Measurements from ENCODE around the gene CCHCR1.
"Not testable (repeated sequence)": the region's sequence is repeated elsewhere in the genome, so short reads cannot be mapped to it uniquely, and the experiment has no call there.

The CCHCR1 gene

GRCh38 chr6:31179896-31180295 is 22.3 kb upstream of the CCHCR1 start:
- no peak for DNase-seq

DNA sequence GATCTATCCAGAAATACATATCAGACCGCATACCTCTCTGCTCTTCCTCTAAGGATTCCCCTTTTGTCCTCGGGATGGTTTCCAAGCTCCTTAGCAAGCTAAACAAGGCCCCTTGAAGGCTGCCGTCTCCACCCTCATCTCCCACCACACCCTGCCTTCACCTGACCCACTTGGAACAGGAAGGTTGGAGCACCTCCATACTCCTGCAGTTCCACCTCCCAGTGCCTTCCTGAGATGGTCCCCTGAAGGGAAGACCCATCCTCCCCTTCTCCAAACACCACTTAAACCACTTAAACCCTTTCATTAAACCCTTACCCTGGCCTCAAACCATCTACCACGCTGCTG is 21.4 kb upstream of the CCHCR1 start:
- DNase-seq, result no peak

DNA sequence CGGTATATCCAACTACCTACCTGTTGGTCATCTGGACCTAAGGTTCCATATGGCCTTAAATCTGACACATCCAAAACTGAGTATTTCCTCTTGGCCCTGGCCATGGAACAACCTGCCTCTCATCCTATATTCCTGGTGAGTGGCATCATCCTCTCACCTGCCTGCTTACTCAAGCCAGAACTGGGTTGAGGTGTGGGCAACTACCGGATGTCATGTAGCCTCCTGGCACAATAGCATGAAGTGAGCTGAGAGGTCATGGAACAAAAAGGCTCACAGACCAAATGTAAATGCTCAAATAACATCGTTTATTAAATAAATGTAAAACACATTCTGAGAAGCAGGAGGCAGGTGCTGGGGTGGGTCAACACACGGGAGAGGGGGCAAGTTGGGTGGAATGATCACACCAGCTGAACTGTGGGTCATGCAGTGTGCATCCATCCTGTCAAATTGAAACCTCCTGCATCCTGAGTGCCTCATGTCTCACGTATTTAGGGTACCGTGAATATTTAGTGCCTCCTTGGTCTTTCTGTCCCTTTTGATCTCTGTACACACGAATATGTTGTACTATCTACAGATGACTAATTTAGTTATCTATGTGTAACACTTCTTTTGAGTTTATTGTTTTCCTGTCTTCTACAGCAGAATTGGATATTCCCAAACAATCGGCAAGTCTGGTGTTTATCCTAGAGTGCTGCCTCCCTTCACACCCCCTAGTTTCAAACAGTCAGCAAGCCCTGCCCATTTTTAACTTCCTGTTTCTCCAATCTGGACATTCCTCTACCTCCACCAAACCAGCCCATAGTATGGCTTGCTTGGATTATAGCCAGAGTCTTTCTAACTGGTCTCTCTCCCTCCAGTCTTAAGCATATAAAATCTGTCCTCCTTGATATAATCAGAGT is 20.8 kb upstream of the CCHCR1 start:
- no peak for DNase-seq

DNA sequence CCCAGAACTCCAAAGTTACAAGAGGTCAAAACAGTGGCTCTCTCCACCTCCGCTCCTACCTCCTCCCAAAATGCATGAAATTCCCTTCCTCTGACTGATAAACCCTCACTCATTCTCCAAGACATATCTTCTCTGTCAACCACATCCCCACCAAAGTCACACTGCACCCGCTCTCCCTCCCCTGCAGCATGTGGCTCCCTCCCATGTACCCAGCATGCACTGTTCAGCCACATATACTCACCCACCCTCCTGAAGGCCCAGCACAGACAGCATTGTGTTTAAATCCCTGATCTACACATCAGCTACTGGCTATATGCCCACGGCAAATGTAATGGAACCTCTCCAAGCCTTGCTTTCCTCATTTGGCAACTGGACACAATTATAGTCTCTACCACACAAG is 18.4 kb upstream of the CCHCR1 start:
- no peak for DNase-seq

GRCh38 chr6:31174378-31174777 is 16.8 kb upstream of the CCHCR1 start:
- DNase-seq, result no peak

DNA sequence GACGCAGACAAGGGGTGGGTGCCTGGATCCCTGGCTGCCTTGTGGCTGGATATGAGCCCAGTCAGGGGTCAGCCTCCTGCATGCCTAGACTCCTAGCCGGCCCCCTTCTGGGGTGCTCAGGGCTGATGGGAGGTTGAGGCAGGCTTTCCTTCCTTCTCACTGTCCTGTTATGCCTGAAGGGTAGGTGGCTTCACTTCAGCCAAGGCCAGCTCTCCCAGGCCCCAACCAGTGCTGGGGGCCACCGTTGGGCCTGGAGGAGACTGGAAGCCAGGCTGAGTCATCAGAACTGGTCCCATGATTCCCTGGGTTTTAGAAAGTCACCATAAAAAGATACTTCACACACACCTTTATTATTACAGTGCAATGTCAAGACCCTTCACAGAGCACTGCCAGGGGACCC is 15.8 kb upstream of the CCHCR1 start:
- DNase-seq, result no peak

DNA sequence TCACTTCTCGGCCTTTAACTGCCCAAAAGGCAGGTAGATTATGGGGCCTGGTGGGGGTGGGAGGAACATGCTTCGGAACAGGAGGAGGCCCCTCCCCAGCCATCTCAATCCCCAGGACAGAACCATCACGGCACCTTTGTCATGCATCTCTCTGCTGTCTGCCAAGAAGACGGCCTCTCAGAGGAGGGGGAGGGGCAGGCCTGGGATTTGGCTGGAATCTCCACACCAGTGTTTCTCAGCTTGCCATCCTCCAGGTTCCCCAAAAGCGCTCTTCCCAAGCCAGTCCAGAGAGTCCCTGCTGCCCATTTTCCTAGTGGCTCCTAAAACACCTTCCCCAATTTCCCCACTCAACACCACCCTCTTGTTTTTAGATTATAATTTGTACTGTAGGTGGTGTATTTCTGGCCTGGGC is 15.4 kb upstream of the CCHCR1 start:
- DNase-seq, result no peak

- DNase-seq, result no peak
Observed at GRCh38 chr6:31171931-31172905, 14.6 kb upstream of the CCHCR1 start.

DNA sequence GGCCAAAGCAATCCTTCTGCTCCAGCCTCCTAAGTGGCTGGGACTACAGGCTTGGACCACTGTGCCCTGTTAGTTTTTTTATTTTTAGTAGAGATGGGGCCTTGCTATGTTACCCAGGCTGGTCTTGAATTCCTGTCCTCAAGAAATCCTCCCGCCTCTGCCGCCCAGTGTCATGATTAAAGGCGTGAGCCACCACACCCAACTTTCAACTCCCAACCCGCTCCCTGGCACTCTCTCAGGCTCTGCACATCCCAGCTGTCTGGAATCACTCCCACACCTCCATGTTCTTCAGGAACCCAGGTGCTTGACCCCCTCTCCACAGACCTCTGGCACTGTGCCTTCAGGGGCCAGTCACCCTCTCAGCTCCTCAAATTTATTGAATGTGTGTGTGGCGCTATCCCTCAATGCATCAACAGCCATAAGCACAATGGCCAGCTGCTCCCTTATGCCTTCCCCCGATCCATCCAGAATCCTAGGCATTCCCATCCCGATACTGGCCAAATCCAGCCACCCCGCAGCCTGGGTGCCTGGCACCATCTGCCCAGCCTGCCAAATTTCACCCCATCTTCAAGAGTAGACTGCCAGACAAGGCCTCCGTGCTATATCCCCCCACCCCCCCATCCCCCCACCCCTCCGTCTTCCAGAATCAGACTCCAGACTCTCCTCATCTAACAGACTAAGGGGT is 13.5 kb upstream of the CCHCR1 start:
- DNase-seq, result no peak

DNA sequence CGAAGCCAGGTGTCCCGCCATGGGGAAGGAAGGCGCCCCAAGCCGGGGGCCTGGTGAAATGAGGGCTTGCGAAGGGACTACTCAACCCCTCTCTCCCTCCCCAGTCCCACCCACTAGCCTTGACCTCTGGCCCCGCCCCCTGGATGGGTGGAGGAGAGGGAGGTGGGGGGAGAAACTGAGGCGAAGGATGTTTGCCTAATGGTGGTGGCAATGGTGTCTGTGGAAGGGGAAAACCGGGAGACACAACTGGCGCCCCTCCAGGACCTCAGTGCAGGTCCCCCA is 12.9 kb upstream of the CCHCR1 start, which contains the start of gene POU5F1:
Gene POU5F1 (minus strand): TSS at position 83 of the 282 bp plus-strand sequence. CDS start 62 bp downstream, at position 21.
- DNase-seq, result no peak

GRCh38 chr6:31169858-31170599 is 12.4 kb upstream of the CCHCR1 start:
- DNase-seq, result not testable (repeated sequence)

- no peak for DNase-seq
Observed at GRCh38 chr6:31169123-31169857, 11.7 kb upstream of the CCHCR1 start.

DNA sequence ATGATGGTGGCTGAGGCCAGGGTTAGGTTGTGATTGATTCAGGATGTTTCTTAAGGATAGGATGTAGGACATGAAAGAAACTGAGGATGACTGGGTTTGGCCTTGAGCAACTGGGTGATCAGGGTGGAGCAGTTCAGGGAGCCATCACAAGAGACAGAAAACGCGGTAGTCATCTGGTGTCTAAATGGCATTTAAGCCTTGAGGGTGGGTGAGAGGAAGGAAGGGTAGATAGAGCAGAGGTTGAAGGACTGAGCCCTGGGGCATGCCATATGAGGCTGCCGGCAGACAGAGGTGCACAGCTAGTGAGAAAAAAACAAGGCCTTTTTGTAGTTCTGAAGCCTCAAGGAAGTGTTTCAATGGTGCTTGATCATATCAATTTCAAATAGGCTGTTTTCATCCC is 11.0 kb upstream of the CCHCR1 start:
- DNase-seq, result no peak

DNA sequence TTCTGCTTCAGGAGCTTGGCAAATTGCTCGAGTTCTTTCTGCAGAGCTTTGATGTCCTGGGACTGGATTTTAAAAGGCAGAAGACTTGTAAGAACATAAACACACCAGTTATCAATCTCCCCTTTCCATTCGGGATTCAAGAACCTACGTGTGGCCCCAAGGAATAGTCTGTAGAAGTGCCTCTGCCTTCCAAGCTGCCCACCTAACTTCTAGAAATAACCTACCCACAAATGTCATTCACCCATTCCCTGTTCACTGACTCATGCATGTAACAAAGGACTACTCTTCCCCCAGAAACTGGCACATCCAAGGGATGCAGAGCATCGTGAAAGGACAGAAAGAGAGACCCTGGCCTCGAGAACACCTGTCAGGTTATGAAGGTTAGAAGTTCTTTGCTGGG is 8.4 kb upstream of the CCHCR1 start:
- no peak for DNase-seq

- not testable (repeated sequence) for DNase-seq
Observed at GRCh38 chr6:31165064-31165832, 7.6 kb upstream of the CCHCR1 start.

GRCh38 chr6:31164475-31165063 is 7.0 kb upstream of the CCHCR1 start:
- DNase-seq, result not testable (repeated sequence)

GRCh38 chr6:31163922-31164321 is 6.3 kb upstream of the CCHCR1 start:
- no peak for DNase-seq

DNA sequence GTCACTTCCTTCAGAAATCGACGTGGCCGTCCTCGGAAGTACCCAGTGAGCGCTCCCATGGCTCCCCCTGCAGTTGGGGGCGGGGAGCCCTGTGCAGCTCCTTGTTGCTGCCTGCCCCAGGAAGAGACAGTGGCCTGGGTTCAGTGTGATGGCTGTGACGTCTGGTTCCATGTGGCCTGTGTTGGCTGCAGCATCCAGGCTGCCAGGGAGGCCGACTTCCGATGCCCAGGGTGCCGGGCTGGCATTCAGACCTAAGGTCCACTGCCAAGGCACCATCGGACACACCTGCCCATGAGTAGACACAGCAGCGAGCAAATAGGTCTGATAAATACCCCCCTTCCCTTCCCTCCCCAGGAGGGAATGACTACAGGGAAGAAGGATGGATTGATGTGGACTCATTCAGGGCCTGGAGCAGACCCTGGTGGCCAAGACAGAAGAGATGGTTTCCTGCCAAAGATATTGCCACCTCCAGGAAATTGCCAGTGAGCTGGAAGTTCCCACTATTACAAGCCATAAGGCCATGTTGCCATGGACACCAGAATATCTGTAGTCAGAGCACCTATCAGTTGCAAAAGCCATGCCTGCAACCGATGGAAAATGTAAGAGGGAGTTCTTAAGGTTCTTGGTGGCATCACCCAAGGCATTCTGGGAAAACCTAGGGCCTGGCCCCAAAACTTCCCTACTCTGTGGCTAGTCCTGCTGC is 5.0 kb upstream of the CCHCR1 start:
- no peak for DNase-seq

DNA sequence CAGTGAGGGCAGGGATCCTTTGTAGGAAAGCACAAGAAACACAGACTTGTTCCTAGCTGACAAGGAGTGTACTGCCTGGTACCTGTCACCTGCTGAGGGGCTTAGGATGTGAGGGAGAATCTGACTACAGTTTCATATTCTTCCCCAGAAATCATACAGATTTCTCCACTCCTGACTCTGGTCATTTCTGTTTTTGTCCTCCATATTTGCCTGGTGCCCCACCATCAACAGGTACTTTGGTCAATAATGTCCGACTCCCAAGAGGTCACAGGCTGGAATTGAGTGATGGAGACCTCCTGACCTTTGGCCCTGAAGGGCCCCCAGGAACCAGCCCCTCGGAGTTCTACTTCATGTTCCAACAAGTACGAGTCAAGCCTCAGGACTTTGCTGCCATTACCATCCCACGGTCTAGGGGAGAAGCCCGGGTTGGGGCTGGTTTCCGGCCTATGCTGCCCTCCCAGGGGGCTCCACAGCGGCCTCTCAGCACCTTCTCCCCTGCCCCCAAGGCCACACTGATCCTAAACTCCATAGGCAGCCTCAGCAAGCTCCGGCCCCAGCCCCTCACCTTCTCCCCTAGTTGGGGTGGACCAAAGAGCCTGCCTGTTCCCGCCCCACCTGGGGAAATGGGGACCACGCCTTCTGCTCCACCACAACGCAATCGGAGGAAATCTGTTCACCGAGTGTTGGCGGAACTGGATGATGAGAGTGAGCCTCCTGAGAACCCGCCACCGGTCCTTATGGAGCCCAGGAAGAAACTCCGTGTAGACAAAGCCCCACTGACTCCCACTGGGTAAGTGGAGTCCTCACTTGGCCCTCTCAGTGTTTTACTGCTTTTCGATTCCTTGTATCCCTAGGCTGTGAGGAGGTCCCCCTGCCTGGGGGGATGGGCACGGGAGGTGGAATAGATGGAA is 3.9 kb upstream of the CCHCR1 start:
- no peak for DNase-seq

All from SHP77 treated with DMSO at 0.1 percent for 48 hours (cell line).